ENCODE results near the gene NAPG.

DNA sequence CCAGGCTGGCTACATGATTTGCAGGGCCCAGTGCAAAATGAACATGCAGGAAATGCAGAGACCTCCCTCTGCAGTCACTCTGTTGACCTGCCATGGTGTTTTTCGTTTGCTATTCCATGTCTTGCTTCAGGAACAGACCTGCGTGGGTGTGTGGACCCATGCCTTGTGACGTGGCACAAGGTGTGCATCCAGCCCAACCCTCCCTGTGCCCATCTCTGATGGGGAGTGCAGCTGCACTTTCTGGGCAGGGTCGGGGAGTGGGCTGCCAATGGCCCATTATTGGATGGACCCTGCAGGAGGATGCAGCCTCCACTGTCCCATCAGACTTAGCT, 33.1 kb downstream of the NAPG start:
- TF ChIP-seq, protein P1, sequence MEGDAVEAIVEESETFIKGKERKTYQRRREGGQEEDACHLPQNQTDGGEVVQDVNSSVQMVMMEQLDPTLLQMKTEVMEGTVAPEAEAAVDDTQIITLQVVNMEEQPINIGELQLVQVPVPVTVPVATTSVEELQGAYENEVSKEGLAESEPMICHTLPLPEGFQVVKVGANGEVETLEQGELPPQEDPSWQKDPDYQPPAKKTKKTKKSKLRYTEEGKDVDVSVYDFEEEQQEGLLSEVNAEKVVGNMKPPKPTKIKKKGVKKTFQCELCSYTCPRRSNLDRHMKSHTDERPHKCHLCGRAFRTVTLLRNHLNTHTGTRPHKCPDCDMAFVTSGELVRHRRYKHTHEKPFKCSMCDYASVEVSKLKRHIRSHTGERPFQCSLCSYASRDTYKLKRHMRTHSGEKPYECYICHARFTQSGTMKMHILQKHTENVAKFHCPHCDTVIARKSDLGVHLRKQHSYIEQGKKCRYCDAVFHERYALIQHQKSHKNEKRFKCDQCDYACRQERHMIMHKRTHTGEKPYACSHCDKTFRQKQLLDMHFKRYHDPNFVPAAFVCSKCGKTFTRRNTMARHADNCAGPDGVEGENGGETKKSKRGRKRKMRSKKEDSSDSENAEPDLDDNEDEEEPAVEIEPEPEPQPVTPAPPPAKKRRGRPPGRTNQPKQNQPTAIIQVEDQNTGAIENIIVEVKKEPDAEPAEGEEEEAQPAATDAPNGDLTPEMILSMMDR (IDR thresholded peaks at IDR 0.05 in 8 of 11, conservative IDR thresholded peaks at IDR 0.05 in 3 of 11): no peak
- TF ChIP-seq POLR2A (IDR thresholded peaks at IDR 0.05): no peak
- no peak for TF ChIP-seq POLR2AphosphoS5 (IDR thresholded peaks at IDR 0.05)

All from spleen (tissue), 7 donors.